Heart right ventricle (tissue), 16 donors: ENCODE data around the gene NEURL2. TPM values are rescaled to one million over a fixed set of nuclear protein-coding genes. Genes with fewer than 3 reads are reported as not detected.
"Not testable (repeated sequence)": the region's sequence is repeated elsewhere in the genome, so short reads cannot be mapped to it uniquely, and the experiment has no call there.

Experiments
- ATAC-seq, 8 donors: fragments of 200-7000 bp; cut with Tn5 transposase; one replicate each; pipeline ENCODE4 v1.9.1; 2020; ENCODE audit warnings: mild to moderate bottlenecking in 8 of 8, moderate library complexity in 8 of 8, moderate number of reproducible peaks in 1 of 8
- DNase-seq, 2 donors: peaks; one replicate each; pipeline ENCODE4 v3.0.0-alpha.2; 2020
- H3K27ac ChIP-seq, 10 donors: fragments of 200-600 bp; sonication (generic) in 2 of 10; one replicate each; pipeline versions ENCODE4 v1.5.0 to v1.8.0; 2020 to 2022; ENCODE audit warnings: mild to moderate bottlenecking in 3 of 10
- H3K27me3 ChIP-seq, 7 donors: fragments of 200-600 bp; one replicate each; pipeline ENCODE4 v1.8.0; 2021 to 2022; ENCODE audit warnings: mild to moderate bottlenecking in 2 of 7
- H3K36me3 ChIP-seq, 9 donors: fragments of 200-600 bp; sonication (generic) in 1 of 9; one replicate each; pipeline versions ENCODE4 v1.5.0 to v1.8.0; 2020 to 2022; ENCODE audit warnings: mild to moderate bottlenecking in 2 of 9
- H3K4me1 ChIP-seq, 9 donors: fragments of 200-600 bp; sonication (generic) in 1 of 9; one replicate each; pipeline versions ENCODE4 v1.5.0 to v1.8.0; 2020 to 2022; ENCODE audit warnings: mild to moderate bottlenecking in 4 of 9
- H3K4me3 ChIP-seq, 10 donors: fragments of 200-600 bp; sonication (generic) in 2 of 10; one replicate each; pipeline versions ENCODE4 v1.5.0 to v1.8.0; 2020 to 2022; ENCODE audit warnings: mild to moderate bottlenecking in 7 of 10, moderate library complexity in 2 of 10
- H3K9me3 ChIP-seq, 11 donors: fragments of 200-600 bp in 10 of 11; sonication (generic) in 2 of 11; one replicate each; pipeline versions ENCODE4 v1.5.0 to v1.8.0; 2013 to 2022; ENCODE audit warnings: mild to moderate bottlenecking in 2 of 11, control low read depth in 1 of 11, moderate library complexity in 1 of 11
- CTCF ChIP-seq, 9 donors: fragments of 200-600 bp; sonication (generic) in 2 of 9; IDR thresholded peaks; one replicate each; pipeline versions ENCODE4 v1.5.0 to v1.8.0; 2021 to 2022; ENCODE audit warnings: antibody characterized with exemption in 9 of 9, mild to moderate bottlenecking in 5 of 9, moderate library complexity in 1 of 9
- WGBS, 2 donors: extraction: QIAGEN DNeasy Blood & Tissue Kit; methylation state at CpG; one replicate each; pipeline ENCODE4 v1.1.7; 2013; ENCODE audit warnings: inconsistent platforms in 1 of 2; 5-methylcytosine and 5-hydroxymethylcytosine counted together
- intact Hi-C, 10 donors: fragments of 100-400 bp; cut with DNase I; formaldehyde crosslinking; loops; one replicate each; pipeline versions ENCODE4 v1.11.1 to v1.14.2; 2022
- polyA plus RNA-seq, 2 donors: library from polyadenylated mRNA; stranded (reverse); fragments of 200-250 nt; gene quantifications; one replicate each; pipeline ENCODE4 v1.2.3, GENCODE V29; 2013
- total RNA-seq, 10 donors: library from RNA; stranded (reverse); fragmentation: NEBNext Ultra II Directional in 3 of 10; extraction: Animal tissue kit (Norgen Biotek cat#: 25700) in 3 of 10; gene quantifications; one replicate each; pipeline versions ENCODE4 v1.2.1 to v1.2.4, GENCODE V29; 2021 to 2023
- donor health status: Arrhythmogenic right ventricular cardiomyopathy.
- donor health status: ischemic (EF 13 %, LVEDD 7.1; RV severe dilation, severe dysfunction).
- donor health status: healthy with polysubstance abuse.
- donor health status: DM: no; HTN: yes; CAD: no.
- donor health status: DM: no; HTN: no; CAD: no.
- donor health status: ischemic (EF 25% LVEDD 6.9; RV normal size, moderate dysfunction).
- donor health status: ischemic (EF 25% LVEDD 5.7; RV mildly dilated, moderate dysfunction).
- donor health status: healthy.
- donor health status: DM: yes; HTN: yes; CAD: no.
- donor health status: Ischemic cardiomyopathy.
- donor health status: ischemic (EF 35%, LVEDD 5.7; RV mildly dilated, moderate dysfunction).
- donor health status: nonischemic (EF 11% LVEDD 7.7; RV severe dilation, severe dysfunction).
- donor health status: DM: yes; HTN: yes; CAD: no.
- donor health status: PGD.
- donor health status: ischemic (EF 29% LVEDD 5.4; RV normal size, mild dysfunction).
- donor health status: nonischemic (EF 23%, LVEDD 6.1; RV moderate dilation, normal function).

The NEURL2 gene
- total and polyA plus RNA-seq, 12 donors = 3.3 to 11.1 (median 7.8) TPM

DNA sequence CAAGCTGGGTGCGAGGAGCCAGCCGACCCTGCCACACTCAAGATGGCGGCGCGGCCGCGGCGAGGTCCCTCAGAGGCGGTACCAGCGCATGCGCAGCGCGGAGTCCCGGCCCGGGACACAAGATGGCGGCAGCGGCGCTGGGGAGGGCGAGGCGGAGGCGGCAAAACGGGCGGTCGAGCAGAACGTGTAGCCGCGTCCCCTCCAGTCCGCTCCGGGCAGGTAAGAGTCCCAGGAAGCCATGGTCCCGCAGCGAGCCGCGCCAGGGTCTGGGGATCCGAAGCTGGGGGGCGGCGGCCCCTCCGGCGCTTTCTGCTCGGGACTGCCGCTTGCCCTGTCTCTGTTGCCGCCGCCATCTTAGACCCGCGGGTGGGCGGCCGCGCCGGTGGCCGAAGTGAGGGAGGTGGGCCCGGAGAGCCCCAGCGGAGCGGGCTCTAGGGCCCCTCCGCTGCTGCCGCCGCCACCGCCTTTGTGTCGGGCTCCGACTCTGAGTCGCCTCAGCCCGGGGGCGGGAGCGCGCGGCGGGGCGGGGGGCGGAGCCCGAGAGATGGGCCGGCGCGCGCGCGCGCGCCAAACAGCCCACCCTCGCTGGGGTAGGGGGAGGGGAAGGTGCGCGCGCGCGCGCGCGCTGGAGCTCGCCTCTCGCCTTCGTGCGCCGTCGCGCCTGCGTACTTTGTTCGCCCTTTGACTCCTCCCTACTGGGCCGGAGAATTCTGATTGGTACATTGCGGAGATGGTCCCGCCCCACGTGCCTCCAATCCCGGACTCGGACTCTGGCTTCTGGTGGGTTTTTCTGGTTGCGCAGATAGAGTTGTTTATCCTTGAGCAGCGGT is 43.8 kb upstream of the NEURL2 start, which contains the start of gene PCIF1:
PCIF1 (plus strand) TSS at position 98 of the 830 bp plus-strand sequence. CDS start 4,317 bp downstream, outside the sequence.
- Histone ChIP-seq H3K27me3 (no peaks in the 10 kb centered on the region), H3K36me3 (peaks cover 0 to 36% (median 27%) of the 10 kb centered on the region in 9 donors), H3K9me3 (no peaks in the 10 kb centered on the region), H3K4me3 (peak within 1 kb of the TSS; percentile 64 to 100 (median 96)), H3K27ac (peak within 1 kb of the TSS; percentile 99 to 100 (median 100)), H3K4me1 (peaks cover 0 to 38% (median 23%) of the 10 kb centered on the region in 9 donors)
- ATAC-seq (peak; percentile 88 to 94 (median 92)), DNase-seq (peak; percentile 98 to 99)
- peak in 2 of 9 donors; percentile 6 to 13 for TF ChIP-seq CTCF (IDR thresholded peaks at IDR 0.05)
- intact Hi-C loops = loop anchor here in 6 of 10 donors (1.0 to 10.0 kb wide), 6 partner anchors 24 to 110 kb away; partner anchors contain the start of genes CTSA (in 5 of the 6), NEURL2 (in 5 of the 6), TNNC2 (in 1 of the 6) and ZNF335 (in 1 of the 6)
- WGBS, 2 donors = 0 to 1% methylated on average over 81 to 91 of the region's 102 CpGs

GRCh38 chr20:45934046-45934585 is 43.1 kb upstream of the NEURL2 start:
- Histone ChIP-seq H3K4me1 (peaks cover 0 to 38% (median 23%) of the 10 kb centered on the region in 9 donors), H3K9me3 (no peaks in the 10 kb centered on the region), H3K4me3 (peak overlapping the region; percentile 53 to 100 (median 96)), H3K27ac (peak overlapping the region; percentile 99 to 100 (median 100)), H3K36me3 (peaks cover 0 to 29% (median 20%) of the 10 kb centered on the region in 9 donors), H3K27me3 (no peaks in the 10 kb centered on the region)
- ATAC-seq (peak; percentile 6 to 66 (median 46)), DNase-seq (peak; percentile 74 to 81)
- no peak for TF ChIP-seq CTCF (IDR thresholded peaks at IDR 0.05)
- intact Hi-C loops = loop anchor here in 6 of 10 donors (2.0 to 10.0 kb wide), 5 partner anchors 23 to 109 kb away; partner anchors contain the start of genes CTSA (in 5 of the 6), NEURL2 (in 5 of the 6), TNNC2 (in 1 of the 6) and ZNF335 (in 1 of the 6)
- WGBS, 2 donors = 0 to 1% methylated on average over 34 of the region's 34 CpGs

- ATAC-seq = peak; percentile 19 to 65 (median 52)
- TF ChIP-seq CTCF (IDR thresholded peaks at IDR 0.05) = peak in 8 of 9 donors; percentile 9 to 61 (median 30)
- peak overlapping the region; percentile 99 to 100 (median 100) for H3K27ac ChIP-seq
- DNase-seq = peak; percentile 67 to 81
- intact Hi-C loops = loop anchor here in 7 of 10 donors (2.0 to 10.0 kb wide), 6 partner anchors 23 to 109 kb away; partner anchors contain the start of genes CTSA (in 5 of the 7), NEURL2 (in 5 of the 7), TNNC2 (in 1 of the 7) and ZNF335 (in 1 of the 7)
- H3K9me3 ChIP-seq = no peaks in the 10 kb centered on the region
- 24% methylated on average over 22 of the region's 22 CpGs for WGBS, 2 donors
- H3K4me1 ChIP-seq = peaks cover 0 to 38% (median 23%) of the 10 kb centered on the region in 9 donors
- H3K36me3 ChIP-seq = peaks cover 0 to 23% (median 14%) of the 10 kb centered on the region in 9 donors
- H3K27me3 ChIP-seq = no peaks in the 10 kb centered on the region
- peak overlapping the region; percentile 53 to 100 (median 96) for H3K4me3 ChIP-seq
These were observed 42.4 kb upstream of the NEURL2 start for GRCh38 chr20:45933266-45934045.

GRCh38 chr20:45931680-45932079 is 40.7 kb upstream of the NEURL2 start:
- not testable (repeated sequence) for H3K9me3 ChIP-seq, H3K4me3 ChIP-seq, DNase-seq, H3K27ac ChIP-seq, H3K36me3 ChIP-seq, ATAC-seq, H3K27me3 ChIP-seq
- WGBS, 2 donors = 94% methylated on average over 17 of the region's 17 CpGs
- H3K4me1 ChIP-seq = peaks cover 0 to 26% (median 19%) of the 10 kb centered on the region in 9 donors
- intact Hi-C loops = loop anchor here in 2 of 10 donors (2.0 to 10.0 kb wide), 2 partner anchors 39 to 107 kb away; partner anchors contain the start of gene TNNC2 (in 1 of the 2)
